ENCODE results near the gene NCKAP5L. TPM values are rescaled to one million over a fixed set of nuclear protein-coding genes. Genes with fewer than 3 reads are reported as not detected.

Gene NCKAP5L
- total and polyA plus RNA-seq, 9 of the 15 experiments (the other 6 are each of a cell fraction or from before 2014, with no cell fraction given): 0.01 to 14.4 (median 3.7) TPM

- H3K27ac ChIP-seq (ENCODE audit: extremely low read depth, low read depth, low read length): no peak overlapping the region
- TF ChIP-seq RREB1 (CRISPR knock-in tag; IDR thresholded peaks at IDR 0.05) (no peak), ZBTB17 (CRISPR knock-in tag; IDR thresholded peaks at IDR 0.05) (no peak), ZNF407 (IDR thresholded peaks at IDR 0.05; ENCODE audit: low read depth) (no peak), USF2 (CRISPR knock-in tag; IDR thresholded peaks at IDR 0.05) (no peak), GATAD2A (IDR thresholded peaks at IDR 0.05) (no peak), ARID3B (CRISPR knock-in tag; IDR thresholded peaks at IDR 0.05; ENCODE audit: borderline replicate concordance) (no peak)
Observed at GRCh38 chr12:49877066-49877465, 48.9 kb upstream of the NCKAP5L start.

More at GRCh38 chr12:49877066-49877465, 48.9 kb upstream of the NCKAP5L start:
- no peaks in the 10 kb centered on the region for H3K9me1 ChIP-seq (ENCODE audit: control insufficient read depth, insufficient read depth, low read length)
- intact Hi-C loops (cut with micrococcal nuclease): no loop called here
- H4K20me1 ChIP-seq (replicated peaks; ENCODE audit: control insufficient read depth, insufficient read depth, low read length): no peaks in the 10 kb centered on the region
- no peak overlapping the region for H2AFZ ChIP-seq (ENCODE audit: low read depth, low read length)
- no peak overlapping the region for H3K9ac ChIP-seq (ENCODE audit: insufficient read depth in 1 of 2, low read depth in 2 of 2, low read length in 2 of 2)
- H3K79me2 ChIP-seq (ENCODE audit: control insufficient read depth, insufficient read depth, low read length): no peaks in the 10 kb centered on the region
- FAIRE-seq (no peak), ATAC-seq (no peak), DNase-seq (ENCODE audit: extremely low read depth in 1 of 4, low spot score in 3 of 4) (no peak)
- no peak overlapping the region for H3K4me3 ChIP-seq
- WGBS (ENCODE audit: insufficient coverage, low coverage, missing lambda C conversion rate): 15% methylated on average over 2 of the region's 5 CpGs
- ChIA-PET CTCF (ENCODE audit: low intra/inter-chr PET ratio) (no interaction called here), POLR2A (interaction anchor here (0.6 kb wide), 1 partner anchor 17 kb away, joined by 3 read pairs; no protein-coding TSS in a partner anchor)
- no peak overlapping the region for H3K4me2 ChIP-seq (ENCODE audit: insufficient read depth, low read length)
- H3K27me3 ChIP-seq (ENCODE audit: control insufficient read depth in 2 of 2, insufficient read depth in 2 of 2, low read length in 2 of 2): peaks cover 0 to 3% of the 10 kb centered on the region in 2 experiments; a peak in 2 of 5 replicates
- H3K36me3 ChIP-seq (ENCODE audit: control insufficient read depth, insufficient read depth, low read length): no peaks in the 10 kb centered on the region
- H3K4me1 ChIP-seq (replicated peaks in 1 of 2; ENCODE audit: control insufficient read depth in 2 of 2, insufficient read depth in 2 of 2, low read length in 2 of 2): peaks cover 4 to 5% of the 10 kb centered on the region in 2 experiments; a peak in 4 of 5 replicates
- in situ Hi-C loops (cut with MboI): no loop called here
- no TSS peak for BruUV-seq (replicated peaks)
- peaks cover 18% of the 10 kb centered on the region for H3K9me3 ChIP-seq (replicated peaks; ENCODE audit: control insufficient read depth, insufficient read depth, low read depth, low read length)

All from K562 (cell line).